IMR-90 (cell line): ENCODE results near the gene TNRC6A. TPM values are rescaled to one million over a fixed set of nuclear protein-coding genes. Genes with fewer than 3 reads are reported as not detected.
A peak's percentile ranks its signal among the peaks of the same experiment; 100 is the strongest.

Source experiments
- ATAC-seq: fragments of 200-7000 bp; cut with Tn5 transposase; 2 replicates; pipeline ENCODE4 v1.9.1; 2020; ENCODE audit warnings: low read depth, mild to moderate bottlenecking, moderate library complexity
- BruUV-seq: library from RNA; stranded (reverse); fragments of 400-500 nt; replicated peaks from 2 replicates; lab custom pipeline; 2021; lab: Mats Ljungman, UMichigan
- CTCF ChIA-PET: fragments of 300-600 bp; formaldehyde crosslinking; extraction: SDS; loops from one replicate; lab custom pipeline; 2021; ENCODE audit warnings: antibody characterized with exemption; lab: Yijun Ruan, JAX
- POLR2A ChIA-PET: fragments of 300-600 bp; sonication (Branson Sonifier 250); formaldehyde crosslinking; loops from one replicate; lab custom pipeline; 2022; ENCODE audit warnings: antibody characterized with exemption; ENCODE audit not compliant: unreplicated experiment; lab: Charles Lee
- DNase-seq: peaks from one replicate; pipeline ENCODE4 v3.0.0; 2013
- H2AFZ ChIP-seq: replicated peaks from 2 replicates; pipeline ENCODE3; 2013; ENCODE audit warnings: low read length, mild to moderate bottlenecking; ENCODE audit not compliant: poor library complexity
- H2AK5ac ChIP-seq: 2 replicates; pipeline ENCODE4 v1.6.1; 2013; ENCODE audit warnings: low read depth, low read length, inconsistent platforms
- H2AK9ac ChIP-seq: replicated peaks from 2 replicates; pipeline ENCODE3; 2013; ENCODE audit warnings: mild to moderate bottlenecking, low read depth, low read length, moderate library complexity; ENCODE audit not compliant: poor library complexity
- H2BK120ac ChIP-seq: 2 replicates; pipeline ENCODE4 v1.6.1; 2013; ENCODE audit warnings: low read depth, low read length, inconsistent platforms
- H2BK15ac ChIP-seq: 3 replicates; pipeline ENCODE4 v1.6.1; 2013; ENCODE audit warnings: low read depth, low read length, inconsistent platforms
- H2BK20ac ChIP-seq: 2 replicates; pipeline ENCODE4 v1.6.1; 2013; ENCODE audit warnings: low read depth, mild to moderate bottlenecking, inconsistent platforms, low read length, moderate library complexity
- H2BK5ac ChIP-seq: 2 replicates; pipeline ENCODE4 v1.6.1; 2013; ENCODE audit warnings: mild to moderate bottlenecking, low read depth, low read length, inconsistent platforms; ENCODE audit not compliant: poor library complexity, severe bottlenecking
- H3K14ac ChIP-seq: replicated peaks from 2 replicates; pipeline ENCODE4 v1.6.1; 2013; ENCODE audit warnings: low read depth, low read length, inconsistent platforms
- H3K18ac ChIP-seq: 2 replicates; pipeline ENCODE4 v1.6.1; 2013; ENCODE audit warnings: low read depth, low read length, control low read depth
- H3K23ac ChIP-seq: 2 replicates; pipeline ENCODE4 v1.6.1; 2013; ENCODE audit warnings: low read depth, low read length, inconsistent platforms
- H3K27ac ChIP-seq: 2 replicates; pipeline ENCODE4 v1.5.1; 2013; ENCODE audit warnings: mild to moderate bottlenecking, control low read depth, low read length; ENCODE audit not compliant: insufficient read depth
- H3K27me3 ChIP-seq: 2 replicates; pipeline ENCODE4 v1.6.1; 2013; ENCODE audit warnings: low read length; ENCODE audit not compliant: control insufficient read depth, insufficient read depth
- H3K36me3 ChIP-seq: 2 replicates; pipeline ENCODE4 v1.6.1; 2013; ENCODE audit warnings: low read length, mixed read lengths; ENCODE audit not compliant: control insufficient read depth, insufficient read depth
- H3K4ac ChIP-seq: 2 replicates; pipeline ENCODE4 v1.6.1; 2013; ENCODE audit warnings: low read depth, low read length, inconsistent platforms
- H3K4me1 ChIP-seq: 2 replicates; pipeline ENCODE4 v1.6.1; 2013; ENCODE audit warnings: low read length, mixed read lengths; ENCODE audit not compliant: control insufficient read depth, insufficient read depth
- H3K4me2 ChIP-seq: 2 replicates; pipeline ENCODE4 v1.6.1; 2013; ENCODE audit warnings: low read depth, mild to moderate bottlenecking, control low read depth, low read length, moderate library complexity
- H3K4me3 ChIP-seq: 2 replicates; pipeline ENCODE4 v1.5.1; 2013; ENCODE audit warnings: low read depth, mild to moderate bottlenecking, control low read depth, low read length, moderate library complexity; ENCODE audit not compliant: insufficient read depth
- H3K56ac ChIP-seq: 2 replicates; pipeline ENCODE4 v1.6.1; 2013; ENCODE audit warnings: low read length, inconsistent platforms; ENCODE audit not compliant: insufficient read depth; ENCODE audit errors: extremely low read depth
- H3K79me1 ChIP-seq, 2 experiments: 2 replicates each; pipeline ENCODE4 v1.6.1; 2013; ENCODE audit warnings: low read length in 2 of 2, inconsistent platforms in 1 of 2, low read depth in 1 of 2
- H3K9ac ChIP-seq: 2 replicates; pipeline ENCODE4 v1.6.1; 2013; ENCODE audit warnings: low read depth, low read length, control low read depth
- H3K9me1 ChIP-seq: 2 replicates; pipeline ENCODE4 v1.6.1; 2013; ENCODE audit warnings: low read length, inconsistent platforms; ENCODE audit not compliant: insufficient read depth
- H3K9me3 ChIP-seq: 2 replicates; pipeline ENCODE4 v1.6.1; 2013; ENCODE audit warnings: low read length; ENCODE audit not compliant: control insufficient read depth, insufficient read depth
- H4K20me1 ChIP-seq: 2 replicates; pipeline ENCODE4 v1.6.1; 2013; ENCODE audit warnings: low read length, inconsistent platforms; ENCODE audit not compliant: insufficient read depth
- H4K5ac ChIP-seq: 2 replicates; pipeline ENCODE4 v1.6.1; 2013; ENCODE audit warnings: mild to moderate bottlenecking, low read depth, low read length, control low read depth
- H4K8ac ChIP-seq, 2 experiments: 2 replicates each; pipeline ENCODE4 v1.6.1; 2013; ENCODE audit warnings: low read depth in 2 of 2, low read length in 2 of 2, control low read depth in 1 of 2, inconsistent platforms in 1 of 2
- H4K91ac ChIP-seq: 2 replicates; pipeline ENCODE4 v1.6.1; 2013; ENCODE audit warnings: low read depth, low read length, inconsistent platforms; ENCODE audit not compliant: insufficient read depth
- BHLHE40 ChIP-seq: fragments of 150-350 bp; IDR thresholded peaks from 2 replicates; pipeline ENCODE4 v1.6.1; 2016; ENCODE audit warnings: mild to moderate bottlenecking, low read depth, low read length
- CHD1 ChIP-seq: IDR thresholded peaks from 2 replicates; pipeline ENCODE4 v1.6.1; 2012; ENCODE audit warnings: low read depth, low read length, improper control_type of control experiment
- CTCF ChIP-seq: conservative IDR thresholded peaks from 2 replicates; pipeline ENCODE4 v1.5.1; 2012; ENCODE audit warnings: mild to moderate bottlenecking, low read depth, low read length, improper control_type of control experiment
- NFE2L2 ChIP-seq: fragments of 150-350 bp; IDR thresholded peaks from 2 replicates; pipeline ENCODE4 v1.6.1; 2016; ENCODE audit warnings: low read depth, mild to moderate bottlenecking, low read length
- POLR2A ChIP-seq: IDR thresholded peaks from 2 replicates; pipeline ENCODE4 v1.6.1; 2012; ENCODE audit warnings: mild to moderate bottlenecking, low read depth, low read length
- RAD21 ChIP-seq: IDR thresholded peaks from 2 replicates; pipeline ENCODE4 v1.6.1; 2012; ENCODE audit warnings: low read length, improper control_type of control experiment
- SMC3 ChIP-seq: fragments of 150-350 bp; IDR thresholded peaks from 2 replicates; pipeline ENCODE4 v1.6.1; 2016; ENCODE audit warnings: low read depth, mild to moderate bottlenecking, antibody characterized with exemption, low read length, moderate library complexity
- USF2 ChIP-seq: fragments of 150-350 bp; IDR thresholded peaks from 2 replicates; pipeline ENCODE4 v1.6.1; 2017; ENCODE audit warnings: mild to moderate bottlenecking, antibody characterized with exemption, low read length, low read depth
- WGBS, 2 experiments: methylation state at CpG; one replicate each; pipeline versions ENCODE4 v1.1.5 to v1.1.7; 2013; ENCODE audit warnings: missing lambda C conversion rate in 2 of 2; ENCODE audit not compliant: insufficient read length in 1 of 2; ENCODE audit errors: extremely low coverage in 2 of 2; 5-methylcytosine and 5-hydroxymethylcytosine counted together
- dilution Hi-C: fragments of 300-500 bp; cut with HindIII; formaldehyde crosslinking; loops from one replicate; pipeline ENCODE4 v1.14.3; 2018; ENCODE audit warnings: low sequenced_read_pairs; ENCODE audit not compliant: unreplicated experiment
- in situ Hi-C: fragments of 300-500 bp; cut with MboI; formaldehyde crosslinking; loops from 3 replicates; pipeline ENCODE4 v1.14.3; 2019; ENCODE audit warnings: low sequenced_read_pairs, inconsistent platforms, mixed read lengths
- intact Hi-C: fragments of 100-400 bp; cut with micrococcal nuclease; formaldehyde crosslinking; loops from 2 replicates; pipeline ENCODE4 v1.10.0; 2022
- polyA plus RNA-seq, 3 experiments: library from polyadenylated mRNA; depleted of rRNA; stranded (reverse); fragments of >200 nt; gene quantifications; 2 replicates each; pipeline ENCODE4 v1.2.3, GENCODE V29; 2012; ENCODE audit warnings: low replicate concordance in 1 of 3
- total RNA-seq: library from RNA; depleted of rRNA; stranded (reverse); fragments of >200 nt; gene quantifications from 2 replicates; pipeline ENCODE4 v1.2.3, GENCODE V29; 2012

TNRC6A gene
- total and polyA plus RNA-seq, 2 of the 4 experiments (the other 2 are of a cell fraction) = 32.4 to 42.3 TPM

GRCh38 chr16:24834459-24835335 is 105.2 kb downstream of the TNRC6A start:
- H2BK5ac ChIP-seq = no peak overlapping the region
- H2BK120ac ChIP-seq = 0 out of 2 replicates have a peak overlapping the region, but pooled peaks have one; percentile 32
- H3K23ac ChIP-seq = no peak overlapping the region
- H4K8ac ChIP-seq = no peak overlapping the region; a peak in 1 of 4 replicates
- no peak overlapping the region for H4K5ac ChIP-seq
- H3K18ac ChIP-seq = no peak overlapping the region
- WGBS, 2 experiments = 38% methylated on average over 3 of the region's 7 CpGs; no CpG with 5 or more reads in 1 of the 2 experiments
- H3K36me3 ChIP-seq = no peaks in the 10 kb centered on the region
- peak overlapping the region; percentile 1; the same call in 1 of the 2 replicates for H3K4ac ChIP-seq
- BruUV-seq = no TSS peak
- ATAC-seq = peak; percentile 79
- peaks cover 5% of the 10 kb centered on the region for H3K4me1 ChIP-seq
- H3K27me3 ChIP-seq = no peaks in the 10 kb centered on the region
- dilution Hi-C loops = no loop called here
- CTCF ChIA-PET = interaction anchor here (0.6 to 1.5 kb wide), 8 partner anchors 9 to 391 kb away, joined by 3 to 6 read pairs (median 4); no protein-coding TSS in a partner anchor
- intact Hi-C loops = loop anchor here (5.0 to 10.0 kb wide), 3 partner anchors 108 to 390 kb away; partner anchors contain the start of gene LCMT1
- in situ Hi-C loops = no loop called here
- H2AK9ac ChIP-seq = peak overlapping the region; percentile 31
- peak overlapping the region; percentile 44; the same call in 1 of the 2 replicates for H2AK5ac ChIP-seq
- no peaks in the 10 kb centered on the region for H4K20me1 ChIP-seq
- H3K14ac ChIP-seq = 0 out of 2 replicates have a peak overlapping the region, but pooled peaks have one; percentile 34
- peak; percentile 49 for DNase-seq
- no peak overlapping the region for H3K27ac ChIP-seq
- no peak overlapping the region for H3K56ac ChIP-seq
- H3K9ac ChIP-seq = no peak overlapping the region
- no peaks in the 10 kb centered on the region for H3K9me3 ChIP-seq
- TF ChIP-seq RAD21 (peak; percentile 75), CTCF (peak; percentile 72), NFE2L2 (no peak), BHLHE40 (no peak), CHD1 (no peak), SMC3 (peak; percentile 61), POLR2A (no peak), USF2 (no peak)
- H2AFZ ChIP-seq = peak overlapping the region; percentile 71
- POLR2A ChIA-PET = no interaction called here
- peak overlapping the region; percentile 18; the same call in 2 of the 3 replicates for H2BK15ac ChIP-seq
- H2BK20ac ChIP-seq = peak overlapping the region; percentile 65
- H3K79me1 ChIP-seq = no peaks in the 10 kb centered on the region
- H3K4me3 ChIP-seq = no peak overlapping the region
- H3K4me2 ChIP-seq = no peak overlapping the region
- H4K91ac ChIP-seq = peak overlapping the region; percentile 11; the same call in 1 of the 2 replicates
- peaks cover 11% of the 10 kb centered on the region; the same call in 1 of the 2 replicates for H3K9me1 ChIP-seq
